ENCODE measurements around the gene NCAN.

DNA sequence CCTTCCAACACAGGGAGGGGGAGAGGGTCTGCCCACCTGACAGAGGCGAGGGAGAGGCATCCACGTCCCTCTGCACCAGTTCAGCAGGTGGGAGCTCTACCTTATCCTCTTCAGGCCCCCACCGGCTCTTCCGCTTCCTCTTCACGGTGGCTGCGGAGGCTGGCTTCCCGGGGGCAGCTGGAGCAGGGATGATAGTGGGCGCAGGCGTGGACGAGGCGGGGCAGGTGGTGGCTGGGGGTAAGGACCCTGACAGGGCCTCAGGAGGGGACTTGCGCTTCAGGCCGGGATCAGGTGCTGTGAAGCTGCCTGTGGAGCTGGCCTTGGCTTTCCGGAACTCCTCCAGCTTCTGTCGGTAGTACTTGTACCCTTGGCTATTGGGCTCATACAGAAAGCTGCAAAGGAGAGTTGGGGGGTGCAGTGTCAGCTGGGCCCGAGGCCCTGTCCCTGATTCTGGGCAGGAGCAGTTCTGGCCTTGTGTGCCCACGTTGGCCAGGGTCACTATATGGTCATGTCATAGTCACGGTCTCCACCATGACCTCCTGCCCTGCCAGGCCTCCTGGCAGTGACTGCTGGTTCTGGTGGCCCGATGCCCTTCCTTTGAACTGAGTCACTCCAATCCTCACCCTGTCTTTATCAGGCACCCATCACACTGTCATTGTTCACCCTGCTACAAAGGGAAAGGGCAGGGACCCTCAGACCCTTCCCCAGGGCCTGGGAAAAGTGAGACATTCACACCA, 85.4 kb downstream of the NCAN start:
- TF ChIP-seq, protein P1, sequence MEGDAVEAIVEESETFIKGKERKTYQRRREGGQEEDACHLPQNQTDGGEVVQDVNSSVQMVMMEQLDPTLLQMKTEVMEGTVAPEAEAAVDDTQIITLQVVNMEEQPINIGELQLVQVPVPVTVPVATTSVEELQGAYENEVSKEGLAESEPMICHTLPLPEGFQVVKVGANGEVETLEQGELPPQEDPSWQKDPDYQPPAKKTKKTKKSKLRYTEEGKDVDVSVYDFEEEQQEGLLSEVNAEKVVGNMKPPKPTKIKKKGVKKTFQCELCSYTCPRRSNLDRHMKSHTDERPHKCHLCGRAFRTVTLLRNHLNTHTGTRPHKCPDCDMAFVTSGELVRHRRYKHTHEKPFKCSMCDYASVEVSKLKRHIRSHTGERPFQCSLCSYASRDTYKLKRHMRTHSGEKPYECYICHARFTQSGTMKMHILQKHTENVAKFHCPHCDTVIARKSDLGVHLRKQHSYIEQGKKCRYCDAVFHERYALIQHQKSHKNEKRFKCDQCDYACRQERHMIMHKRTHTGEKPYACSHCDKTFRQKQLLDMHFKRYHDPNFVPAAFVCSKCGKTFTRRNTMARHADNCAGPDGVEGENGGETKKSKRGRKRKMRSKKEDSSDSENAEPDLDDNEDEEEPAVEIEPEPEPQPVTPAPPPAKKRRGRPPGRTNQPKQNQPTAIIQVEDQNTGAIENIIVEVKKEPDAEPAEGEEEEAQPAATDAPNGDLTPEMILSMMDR (IDR thresholded peaks at IDR 0.05; ENCODE audit: insufficient read depth, low read depth, low read length) = no peak
- no peak for TF ChIP-seq EZH2 (IDR thresholded peaks at IDR 0.05; ENCODE audit: insufficient read depth, low read length)

All from astrocyte (in vitro differentiated cells and primary cell).